GM12878 (cell line): ENCODE data around the gene NPM1. TPM values are rescaled to one million over a fixed set of nuclear protein-coding genes. Genes with fewer than 3 reads are reported as not detected.
A peak's percentile ranks its signal among the peaks of the same experiment; 100 is the strongest.

Source experiments
- BCL11A ChIP-seq: IDR thresholded peaks from 2 replicates; pipeline ENCODE4 v1.6.1; 2011; ENCODE audit warnings: low read depth, low read length
- CBFB ChIP-seq: IDR thresholded peaks from 2 replicates; pipeline ENCODE4 v1.6.1; 2016; ENCODE audit warnings: antibody characterized with exemption, low read depth
- CBX3 ChIP-seq: fragments of 200-600 bp; sonication (generic); IDR thresholded peaks from 2 replicates; pipeline ENCODE4 v1.6.1; 2016; ENCODE audit warnings: low read depth, borderline replicate concordance
- FOXK2 ChIP-seq: fragments of 450-650 bp; IDR thresholded peaks from 2 replicates; pipeline ENCODE4 v1.6.1; 2017; ENCODE audit warnings: mild to moderate bottlenecking, moderate library complexity
- FOXM1 ChIP-seq: IDR thresholded peaks from 2 replicates; pipeline ENCODE4 v1.6.1; 2012; ENCODE audit warnings: low read depth, mild to moderate bottlenecking, inconsistent platforms, low read length, moderate library complexity
- GATAD2B ChIP-seq: fragments of 450-650 bp; conservative IDR thresholded peaks from 2 replicates; pipeline ENCODE4 v1.6.1; 2017; ENCODE audit warnings: low read depth, mild to moderate bottlenecking, moderate library complexity
- MEF2A ChIP-seq: IDR thresholded peaks from 2 replicates; pipeline ENCODE4 v1.6.1; 2011; ENCODE audit warnings: low read depth, mild to moderate bottlenecking, low read length, moderate library complexity; ENCODE audit not compliant: insufficient read depth
- NR2C1 ChIP-seq: fragments of 450-650 bp; IDR thresholded peaks from 2 replicates; pipeline ENCODE4 v1.6.1; 2017; ENCODE audit warnings: antibody characterized with exemption, mild to moderate bottlenecking, moderate library complexity
- PAX5 ChIP-seq: IDR thresholded peaks from 2 replicates; pipeline ENCODE4 v1.6.1; 2011; ENCODE audit warnings: low read depth, low read length, borderline replicate concordance
- PBX3 ChIP-seq: IDR thresholded peaks from 2 replicates; pipeline ENCODE4 v1.6.1; 2011; ENCODE audit warnings: mild to moderate bottlenecking, low read depth, low read length, moderate library complexity; ENCODE audit not compliant: insufficient replicate concordance
- RB1 ChIP-seq: fragments of 450-650 bp; formaldehyde crosslinking; IDR thresholded peaks from 2 replicates; pipeline ENCODE4 v1.6.1; 2017; ENCODE audit warnings: mild to moderate bottlenecking, borderline replicate concordance
- RELB ChIP-seq: fragments of 450-650 bp; IDR thresholded peaks from 2 replicates; pipeline ENCODE4 v1.6.1; 2017; ENCODE audit warnings: low read depth, mild to moderate bottlenecking, moderate library complexity
- SKIL ChIP-seq: fragments of 450-650 bp; IDR thresholded peaks from 2 replicates; pipeline ENCODE4 v1.6.1; 2017; ENCODE audit warnings: mild to moderate bottlenecking, low read depth, inconsistent platforms; ENCODE audit not compliant: poor library complexity, severe bottlenecking
- TARDBP ChIP-seq: IDR thresholded peaks from 2 replicates; pipeline ENCODE4 v1.6.1; 2016; ENCODE audit warnings: borderline replicate concordance
- TCF12 ChIP-seq: IDR thresholded peaks from 2 replicates; pipeline ENCODE4 v1.6.1; 2011; ENCODE audit warnings: low read depth, mild to moderate bottlenecking, low read length
- ZBTB11 ChIP-seq: fragments of 450-650 bp; formaldehyde crosslinking; IDR thresholded peaks from 2 replicates; pipeline ENCODE4 v1.5.0; 2022; ENCODE audit warnings: mild to moderate bottlenecking, missing genetic modification characterization
- ZNF207 ChIP-seq: fragments of 450-650 bp; IDR thresholded peaks from 2 replicates; pipeline ENCODE4 v1.6.1; 2014; ENCODE audit warnings: antibody characterized with exemption, mild to moderate bottlenecking, borderline replicate concordance
- ZNF24 ChIP-seq: fragments of 450-650 bp; IDR thresholded peaks from 2 replicates; pipeline ENCODE4 v1.6.1; 2017; ENCODE audit warnings: antibody characterized with exemption, mild to moderate bottlenecking
- polyA plus RNA-seq, 11 experiments: library from polyadenylated mRNA; depleted of rRNA in 4 of 11; unstranded in 6 of 11; stranded (reverse) in 5 of 11; fragments of >200 nt; fragmentation: Nextera tagmentation in 4 of 11; fragmentation: Illumina TruSeq in 1 of 11; extraction: Ambion mirVana in 4 of 11; extraction: Trizol in 1 of 11; gene quantifications; 1 replicate in 1 of 11; 2 replicates in 10 of 11; pipeline versions ENCODE4 v1.2.1 to v1.2.3, GENCODE V29; 2011 to 2016; ENCODE audit warnings: inconsistent platforms in 2 of 11, missing spikeins in 2 of 11, low read depth in 1 of 11
- total RNA-seq, 4 experiments: library from RNA; depleted of rRNA in 3 of 4; stranded (reverse); fragments of >200 nt in 3 of 4; fragmentation: Illumina TruSeq in 1 of 4; extraction: Trizol in 1 of 4; gene quantifications; 2 replicates each; pipeline versions ENCODE4 v1.2.1 to v1.2.3, GENCODE V29; 2013 to 2021
- TF ChIP-seq, protein P1 (sequence below): fragments of 450-650 bp; IDR thresholded peaks from 2 replicates; pipeline ENCODE4 v1.6.1; 2016; ENCODE audit warnings: mild to moderate bottlenecking
- TF ChIP-seq, protein P2 (sequence below): IDR thresholded peaks from 2 replicates; pipeline ENCODE4 v1.6.1; 2012; ENCODE audit warnings: low read depth, low read length, improper control_type of control experiment

Gene NPM1
- total and polyA plus RNA-seq, 10 of the 15 experiments (the other 5 are each of a cell fraction or from before 2014, with no cell fraction given) = 1,843 to 5,466 (median 2,866) TPM

GRCh38 chr5:171387345-171387969, at the start of gene NPM1 (continued):
- TF ChIP-seq, protein P1, sequence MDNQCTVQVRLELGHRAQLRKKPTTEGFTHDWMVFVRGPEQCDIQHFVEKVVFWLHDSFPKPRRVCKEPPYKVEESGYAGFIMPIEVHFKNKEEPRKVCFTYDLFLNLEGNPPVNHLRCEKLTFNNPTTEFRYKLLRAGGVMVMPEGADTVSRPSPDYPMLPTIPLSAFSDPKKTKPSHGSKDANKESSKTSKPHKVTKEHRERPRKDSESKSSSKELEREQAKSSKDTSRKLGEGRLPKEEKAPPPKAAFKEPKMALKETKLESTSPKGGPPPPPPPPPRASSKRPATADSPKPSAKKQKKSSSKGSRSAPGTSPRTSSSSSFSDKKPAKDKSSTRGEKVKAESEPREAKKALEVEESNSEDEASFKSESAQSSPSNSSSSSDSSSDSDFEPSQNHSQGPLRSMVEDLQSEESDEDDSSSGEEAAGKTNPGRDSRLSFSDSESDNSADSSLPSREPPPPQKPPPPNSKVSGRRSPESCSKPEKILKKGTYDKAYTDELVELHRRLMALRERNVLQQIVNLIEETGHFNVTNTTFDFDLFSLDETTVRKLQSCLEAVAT = peak; percentile 74; the same call in 1 of the 2 replicates
- TF ChIP-seq NR2C1 (no peak), BCL11A (0 out of 2 replicates have a peak, but pooled peaks have one; percentile 7), MEF2A (0 out of 2 replicates have a peak, but pooled peaks have one; percentile 33), GATAD2B (0 out of 2 replicates have a peak, but pooled peaks have one; percentile 38), ZBTB11 (no peak), FOXK2 (no peak), CBFB (peak; percentile 95), FOXM1 (no peak), TARDBP (no peak), TCF12 (peak; percentile 71; the same call in 1 of the 2 replicates), ZNF207 (no peak), SKIL (no peak), PAX5 (peak; percentile 45; the same call in 1 of the 2 replicates), RB1 (peak; percentile 98), RELB (peak; percentile 85), PBX3 (peak; percentile 24), ZNF24 (no peak), CBX3 (no peak)
- TF ChIP-seq, protein P2, sequence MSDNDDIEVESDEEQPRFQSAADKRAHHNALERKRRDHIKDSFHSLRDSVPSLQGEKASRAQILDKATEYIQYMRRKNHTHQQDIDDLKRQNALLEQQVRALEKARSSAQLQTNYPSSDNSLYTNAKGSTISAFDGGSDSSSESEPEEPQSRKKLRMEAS = 0 out of 2 replicates have a peak, but pooled peaks have one; percentile 20
